Measurements from ENCODE around the gene FBXL20. TPM values are rescaled to one million over a fixed set of nuclear protein-coding genes. Genes with fewer than 3 reads are reported as not detected.

Gene FBXL20
- total and polyA plus RNA-seq, 3 experiments from 2014 or later = 4.4 to 21.4 (median 20.9) TPM

Other genes starting within 250 kb of the FBXL20 start
- gene PLXDC1, start 250.0 kb downstream of the FBXL20 start, total RNA-seq = 1 to 10 TPM; 2.5 to 2.9 TPM
- 10.3 TPM for gene PLXDC1, start 250.0 kb downstream of the FBXL20 start, polyA plus RNA-seq
- not detected for gene ARL5C, start 235.5 kb downstream of the FBXL20 start, total RNA-seq
- not detected for gene ARL5C, start 235.5 kb downstream of the FBXL20 start, polyA plus RNA-seq
- 10 to 100 TPM; 10.6 to 12.3 TPM for gene CACNB1, start 204.0 kb downstream of the FBXL20 start, total RNA-seq
- 2.7 TPM for gene CACNB1, start 204.0 kb downstream of the FBXL20 start, polyA plus RNA-seq
- 1,000 to 10,000 TPM; 3,043 to 3,093 TPM for gene RPL19, start 201.3 kb downstream of the FBXL20 start, total RNA-seq
- 2,939 TPM for gene RPL19, start 201.3 kb downstream of the FBXL20 start, polyA plus RNA-seq
- not detected for gene STAC2, start 175.7 kb downstream of the FBXL20 start, total RNA-seq
- not detected for gene STAC2, start 175.7 kb downstream of the FBXL20 start, polyA plus RNA-seq
- gene MED1, start 49.6 kb upstream of the FBXL20 start, total RNA-seq = 10 to 100 TPM; 85.1 to 87.3 TPM
- 22.0 TPM for gene MED1, start 49.6 kb upstream of the FBXL20 start, polyA plus RNA-seq
- gene CDK12, start 59.9 kb upstream of the FBXL20 start, total RNA-seq = 10 to 100 TPM; 86.9 to 91.8 TPM
- 5.6 TPM for gene CDK12, start 59.9 kb upstream of the FBXL20 start, polyA plus RNA-seq
- gene NEUROD2, start 206.3 kb upstream of the FBXL20 start, total RNA-seq = not detected
- not detected for gene NEUROD2, start 206.3 kb upstream of the FBXL20 start, polyA plus RNA-seq
- not detected for gene PPP1R1B, start 225.3 kb upstream of the FBXL20 start, total RNA-seq
- not detected for gene PPP1R1B, start 225.3 kb upstream of the FBXL20 start, polyA plus RNA-seq
- 10 to 100 TPM; 71.4 to 74.1 TPM for gene STARD3, start 235.5 kb upstream of the FBXL20 start, total RNA-seq
- 44.5 TPM for gene STARD3, start 235.5 kb upstream of the FBXL20 start, polyA plus RNA-seq